Prostate gland (tissue), 2 donors: ENCODE data around the gene URI1. TPM values are rescaled to one million over a fixed set of nuclear protein-coding genes. Genes with fewer than 3 reads are reported as not detected.

ENCODE experiments used
- DNase-seq: peaks from one replicate; pipeline ENCODE4 v3.0.0-alpha.2; 2019; ENCODE audit warnings: low spot score
- H3K27ac ChIP-seq, 2 donors: fragments of 200-600 bp; sonication (generic); 2 replicates each; pipeline ENCODE4 v1.5.1; 2017 to 2019
- H3K27me3 ChIP-seq: fragments of 200-600 bp; sonication (generic); replicated peaks from 2 replicates; pipeline ENCODE4 v1.5.1; 2019; ENCODE audit not compliant: insufficient read depth
- H3K36me3 ChIP-seq, 2 donors: fragments of 200-600 bp; sonication (generic); 1 replicate in 1 of 2; 2 replicates in 1 of 2; pipeline versions ENCODE4 v1.5.1 to v1.8.1; 2017 to 2019
- H3K4me1 ChIP-seq: fragments of 200-600 bp; sonication (generic); replicated peaks from 2 replicates; pipeline ENCODE4 v1.5.1; 2019
- H3K4me3 ChIP-seq, 2 donors: fragments of 200-600 bp; sonication (generic); 2 replicates each; pipeline ENCODE4 v1.5.1; 2017 to 2019
- H3K9me3 ChIP-seq: fragments of 200-600 bp; sonication (generic); 2 replicates; pipeline ENCODE4 v1.5.1; 2017
- POLR2A ChIP-seq: fragments of 450-650 bp; IDR thresholded peaks from one replicate; pipeline ENCODE4 v1.6.1; 2016; ENCODE audit warnings: antibody characterized with exemption, mild to moderate bottlenecking
- POLR2AphosphoS5 ChIP-seq: sonication (generic); formaldehyde crosslinking; IDR thresholded peaks from one replicate; pipeline ENCODE4 v1.6.1; 2017; ENCODE audit warnings: antibody characterized with exemption
- WGBS: methylation state at CpG from one replicate; pipeline ENCODE4 v1.1.5; 2018; 5-methylcytosine and 5-hydroxymethylcytosine counted together
- intact Hi-C: fragments of 100-400 bp; cut with DNase I; formaldehyde crosslinking; loops from one replicate; pipeline ENCODE4 v1.14.2; 2022
- total RNA-seq, 2 donors: library from RNA; depleted of rRNA; stranded (reverse); fragments of >200 nt; gene quantifications; one replicate each; pipeline ENCODE4 v1.1.0, GENCODE V29; 2016
- TF ChIP-seq, protein P1 (sequence below), 4 experiments: fragments of 200-600 bp in 2 of 4; fragments of 450-650 bp in 2 of 4; sonication (generic) in 2 of 4; IDR thresholded peaks; 1 replicate in 3 of 4; 2 replicates in 1 of 4; pipeline ENCODE4 v1.5.1; 2016 to 2019; ENCODE audit warnings: antibody characterized with exemption in 4 of 4, mild to moderate bottlenecking in 2 of 4, moderate library complexity in 2 of 4

The URI1 gene
- total RNA-seq, 2 donors from 2014 or later = 48.2 to 71.0 TPM

GRCh38 chr19:29923653-29924052 lies 18.4 kb upstream of the URI1 start:
- Histone ChIP-seq H3K9me3 (no peaks in the 10 kb centered on the region), H3K27ac (no peak overlapping the region), H3K27me3 (no peaks in the 10 kb centered on the region), H3K4me3 (no peak overlapping the region), H3K4me1 (no peaks in the 10 kb centered on the region), H3K36me3 (no peaks in the 10 kb centered on the region)
- 80% methylated on average over 4 of the region's 4 CpGs for whole genome bisulfite sequencing
- intact Hi-C loops = no loop called here
- no peak for DNase-seq
- no peak for TF ChIP-seq POLR2AphosphoS5
- TF ChIP-seq, protein P1, sequence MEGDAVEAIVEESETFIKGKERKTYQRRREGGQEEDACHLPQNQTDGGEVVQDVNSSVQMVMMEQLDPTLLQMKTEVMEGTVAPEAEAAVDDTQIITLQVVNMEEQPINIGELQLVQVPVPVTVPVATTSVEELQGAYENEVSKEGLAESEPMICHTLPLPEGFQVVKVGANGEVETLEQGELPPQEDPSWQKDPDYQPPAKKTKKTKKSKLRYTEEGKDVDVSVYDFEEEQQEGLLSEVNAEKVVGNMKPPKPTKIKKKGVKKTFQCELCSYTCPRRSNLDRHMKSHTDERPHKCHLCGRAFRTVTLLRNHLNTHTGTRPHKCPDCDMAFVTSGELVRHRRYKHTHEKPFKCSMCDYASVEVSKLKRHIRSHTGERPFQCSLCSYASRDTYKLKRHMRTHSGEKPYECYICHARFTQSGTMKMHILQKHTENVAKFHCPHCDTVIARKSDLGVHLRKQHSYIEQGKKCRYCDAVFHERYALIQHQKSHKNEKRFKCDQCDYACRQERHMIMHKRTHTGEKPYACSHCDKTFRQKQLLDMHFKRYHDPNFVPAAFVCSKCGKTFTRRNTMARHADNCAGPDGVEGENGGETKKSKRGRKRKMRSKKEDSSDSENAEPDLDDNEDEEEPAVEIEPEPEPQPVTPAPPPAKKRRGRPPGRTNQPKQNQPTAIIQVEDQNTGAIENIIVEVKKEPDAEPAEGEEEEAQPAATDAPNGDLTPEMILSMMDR (IDR thresholded peaks at IDR 0.05) = no peak
- no peak for TF ChIP-seq POLR2A

DNA sequence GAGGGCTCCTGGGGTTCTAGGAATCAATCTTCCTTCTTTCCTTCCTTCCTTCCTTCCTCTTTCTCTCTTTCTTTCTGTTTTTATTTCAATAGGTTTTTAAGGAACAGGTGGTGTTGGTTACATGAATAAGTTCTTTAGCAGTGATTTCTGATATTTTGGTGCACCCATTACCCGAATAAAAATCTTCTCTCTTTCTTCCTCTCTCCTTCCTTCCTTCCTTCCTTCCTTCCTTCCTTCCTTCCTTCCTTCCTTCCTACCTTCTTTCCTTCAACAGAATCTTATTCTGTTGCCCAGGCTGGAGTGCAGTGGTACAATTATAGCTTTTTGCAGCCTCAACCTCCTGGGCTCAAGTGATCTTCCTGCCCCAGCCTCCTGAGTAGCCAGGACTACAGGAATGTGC lies 16.0 kb upstream of the URI1 start:
- no peak overlapping the region for H3K4me3 ChIP-seq
- 74% methylated on average over 1 of the region's 1 CpG for WGBS
- H3K36me3 ChIP-seq = no peaks in the 10 kb centered on the region
- no peaks in the 10 kb centered on the region for H3K27me3 ChIP-seq
- no peak for DNase-seq
- H3K4me1 ChIP-seq = no peaks in the 10 kb centered on the region
- intact Hi-C loops = no loop called here
- H3K9me3 ChIP-seq = no peaks in the 10 kb centered on the region
- TF ChIP-seq, protein P1 (IDR thresholded peaks at IDR 0.05) = no peak
- no peak for TF ChIP-seq POLR2A
- H3K27ac ChIP-seq = no peak overlapping the region

GRCh38 chr19:29926801-29927200 lies 15.2 kb upstream of the URI1 start:
- H3K27ac ChIP-seq = no peak overlapping the region
- H3K9me3 ChIP-seq = no peaks in the 10 kb centered on the region
- WGBS = 85% methylated on average over 5 of the region's 5 CpGs
- no peaks in the 10 kb centered on the region for H3K27me3 ChIP-seq
- no peaks in the 10 kb centered on the region for H3K4me1 ChIP-seq
- intact Hi-C loops = no loop called here
- H3K36me3 ChIP-seq = no peaks in the 10 kb centered on the region
- no peak overlapping the region for H3K4me3 ChIP-seq
- TF ChIP-seq POLR2AphosphoS5 (no peak), POLR2A (no peak)
- TF ChIP-seq, protein P1 (IDR thresholded peaks at IDR 0.05) = no peak
- DNase-seq = no peak

GRCh38 chr19:29927944-29928625 lies 14.0 kb upstream of the URI1 start:
- H3K4me3 ChIP-seq = no peak overlapping the region
- DNase-seq = no peak
- 57% methylated on average over 14 of the region's 14 CpGs for WGBS

More at GRCh38 chr19:29927944-29928625, 14.0 kb upstream of the URI1 start:
- H3K27me3 ChIP-seq = no peaks in the 10 kb centered on the region
- TF ChIP-seq POLR2AphosphoS5 (no peak), POLR2A (no peak)
- TF ChIP-seq, protein P1 (IDR thresholded peaks at IDR 0.05) = no peak
- no peak overlapping the region for H3K27ac ChIP-seq
- H3K9me3 ChIP-seq = no peaks in the 10 kb centered on the region
- no peaks in the 10 kb centered on the region for H3K36me3 ChIP-seq
- H3K4me1 ChIP-seq = no peaks in the 10 kb centered on the region
- intact Hi-C loops = no loop called here
